ENCODE results near the gene MIAT.

MIAT gene

GRCh38 chr22:26660961-26661578 lies 3.7 kb downstream of the MIAT start:
- no peak for TF ChIP-seq JUND (IDR thresholded peaks at IDR 0.05; ENCODE audit: low read depth)
- DNase-seq (ENCODE audit: low read depth in 1 of 2, low spot score in 1 of 2) = no peak
- in situ Hi-C loops (cut with HindIII; ENCODE audit: low pct_unique_long_range_greater_than_20kb, low sequenced_read_pairs) = no loop called here

GRCh38 chr22:26662160-26662559 lies 4.8 kb downstream of the MIAT start:
- no peak for DNase-seq (ENCODE audit: low read depth in 1 of 2, low spot score in 1 of 2)
- TF ChIP-seq JUND (IDR thresholded peaks at IDR 0.05; ENCODE audit: low read depth) = no peak
- in situ Hi-C loops (cut with HindIII; ENCODE audit: low pct_unique_long_range_greater_than_20kb, low sequenced_read_pairs) = no loop called here

- no peak for TF ChIP-seq JUND (IDR thresholded peaks at IDR 0.05; ENCODE audit: low read depth)
These were observed 6.1 kb downstream of the MIAT start for GRCh38 chr22:26663374-26663923.

GRCh38 chr22:26665813-26666231 lies 8.4 kb downstream of the MIAT start:
- TF ChIP-seq JUND (IDR thresholded peaks at IDR 0.05; ENCODE audit: low read depth) = no peak
- in situ Hi-C loops (cut with HindIII; ENCODE audit: low pct_unique_long_range_greater_than_20kb, low sequenced_read_pairs) = no loop called here
- DNase-seq (ENCODE audit: low read depth in 1 of 2, low spot score in 1 of 2) = no peak

More at GRCh38 chr22:26663374-26663923, 6.1 kb downstream of the MIAT start:
- DNase-seq (ENCODE audit: low read depth in 1 of 2, low spot score in 1 of 2) = no peak
- in situ Hi-C loops (cut with HindIII; ENCODE audit: low pct_unique_long_range_greater_than_20kb, low sequenced_read_pairs) = no loop called here

GRCh38 chr22:26667140-26667539 lies 9.8 kb downstream of the MIAT start:
- DNase-seq (ENCODE audit: low read depth in 1 of 2, low spot score in 1 of 2) = no peak
- in situ Hi-C loops (cut with HindIII; ENCODE audit: low pct_unique_long_range_greater_than_20kb, low sequenced_read_pairs) = no loop called here
- TF ChIP-seq JUND (IDR thresholded peaks at IDR 0.05; ENCODE audit: low read depth) = no peak

- peak in 1 of 2 experiments; percentile 72 for DNase-seq (ENCODE audit: low read depth in 1 of 2, low spot score in 1 of 2)
- TF ChIP-seq JUND (IDR thresholded peaks at IDR 0.05; ENCODE audit: low read depth) = no peak
- in situ Hi-C loops (cut with HindIII; ENCODE audit: low pct_unique_long_range_greater_than_20kb, low sequenced_read_pairs) = no loop called here
These were observed 11.7 kb downstream of the MIAT start for GRCh38 chr22:26669060-26669481.

- no peak for TF ChIP-seq JUND (IDR thresholded peaks at IDR 0.05; ENCODE audit: low read depth)
- in situ Hi-C loops (cut with HindIII; ENCODE audit: low pct_unique_long_range_greater_than_20kb, low sequenced_read_pairs) = no loop called here
- no peak for DNase-seq (ENCODE audit: low read depth in 1 of 2, low spot score in 1 of 2)
These were observed 13.1 kb downstream of the MIAT start for GRCh38 chr22:26670459-26670858.

GRCh38 chr22:26671317-26672059 lies 14.1 kb downstream of the MIAT start:
- no peak for DNase-seq (ENCODE audit: low read depth in 1 of 2, low spot score in 1 of 2)
- TF ChIP-seq JUND (IDR thresholded peaks at IDR 0.05; ENCODE audit: low read depth) = no peak
- in situ Hi-C loops (cut with HindIII; ENCODE audit: low pct_unique_long_range_greater_than_20kb, low sequenced_read_pairs) = no loop called here

- in situ Hi-C loops (cut with HindIII; ENCODE audit: low pct_unique_long_range_greater_than_20kb, low sequenced_read_pairs) = no loop called here
- TF ChIP-seq JUND (IDR thresholded peaks at IDR 0.05; ENCODE audit: low read depth) = no peak
- no peak for DNase-seq (ENCODE audit: low read depth in 1 of 2, low spot score in 1 of 2)
These were observed 14.7 kb downstream of the MIAT start for GRCh38 chr22:26672060-26672471.

GRCh38 chr22:26672590-26673468 lies 15.4 kb downstream of the MIAT start:
- peak; percentile 35 to 93 for DNase-seq (ENCODE audit: low read depth in 1 of 2, low spot score in 1 of 2)
- in situ Hi-C loops (cut with HindIII; ENCODE audit: low pct_unique_long_range_greater_than_20kb, low sequenced_read_pairs) = no loop called here
- no peak for TF ChIP-seq JUND (IDR thresholded peaks at IDR 0.05; ENCODE audit: low read depth)

GRCh38 chr22:26673486-26673885 lies 16.1 kb downstream of the MIAT start:
- no peak for TF ChIP-seq JUND (IDR thresholded peaks at IDR 0.05; ENCODE audit: low read depth)
- DNase-seq (ENCODE audit: low read depth in 1 of 2, low spot score in 1 of 2) = no peak

More at GRCh38 chr22:26673486-26673885, 16.1 kb downstream of the MIAT start:
- in situ Hi-C loops (cut with HindIII; ENCODE audit: low pct_unique_long_range_greater_than_20kb, low sequenced_read_pairs) = no loop called here

Data from T47D (cell line).